ENCODE measurements around the gene ADAMTS12.

DNA sequence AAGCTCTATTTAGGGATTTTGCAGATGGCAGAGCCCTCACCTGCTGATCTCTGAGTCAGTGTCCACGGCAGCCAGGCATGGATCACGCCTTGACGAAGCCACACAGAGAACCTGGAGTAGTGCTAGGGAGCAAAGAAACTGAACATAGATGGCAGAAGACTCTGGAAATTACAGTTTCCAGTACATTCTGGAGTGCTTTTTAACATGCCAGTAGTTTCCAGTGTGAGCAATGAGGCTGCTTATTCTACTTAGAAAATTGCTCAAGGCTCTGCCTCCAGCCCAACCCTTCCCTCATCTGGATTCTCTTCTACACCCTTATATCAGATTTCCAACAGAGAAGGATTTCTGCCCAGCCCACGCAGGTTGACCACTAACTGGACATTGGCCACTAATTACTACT lies 203.3 kb downstream of the ADAMTS12 start:
- TF ChIP-seq POLR2A (IDR thresholded peaks at IDR 0.05; ENCODE audit: low read depth, low read length) = no peak
- TF ChIP-seq POLR2AphosphoS5 (IDR thresholded peaks at IDR 0.05; ENCODE audit: low read depth, low read length) = no peak
- no peak for TF ChIP-seq SPI1 (IDR thresholded peaks at IDR 0.05; ENCODE audit: low read depth, low read length)
- no peak for TF ChIP-seq TAF1 (IDR thresholded peaks at IDR 0.05; ENCODE audit: low read depth, low read length)
